ENCODE measurements around the gene CLSTN1. TPM values are rescaled to one million over a fixed set of nuclear protein-coding genes. Genes with fewer than 3 reads are reported as not detected.

The CLSTN1 gene
- total and polyA plus RNA-seq, 4 donors, result 3.1 to 13.4 (median 8.8) TPM

DNA sequence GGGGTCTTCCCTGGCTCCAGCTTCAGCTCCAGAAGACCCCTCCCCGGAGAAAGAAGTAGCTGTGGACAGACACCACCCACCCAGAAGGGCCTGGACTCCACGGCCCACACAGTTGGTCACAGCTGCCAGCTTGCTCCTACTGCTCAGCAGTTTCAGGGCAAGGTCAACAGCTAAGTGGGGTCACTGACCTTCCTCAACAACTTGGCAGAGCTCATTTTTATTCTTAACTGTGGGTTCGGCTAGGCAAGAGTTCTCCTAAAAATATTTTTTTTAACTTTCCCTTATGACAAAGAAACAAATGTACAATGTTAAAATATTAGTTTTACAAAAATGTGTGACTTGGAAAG is 44.5 kb upstream of the CLSTN1 start (continued):
- TF ChIP-seq ZBTB33 (IDR thresholded peaks at IDR 0.05) (no peak), FOXA1 (IDR thresholded peaks at IDR 0.05) (peak; percentile 22), SP1 (IDR thresholded peaks at IDR 0.05) (peak; percentile 55), YY1 (IDR thresholded peaks at IDR 0.05) (no peak), RXRA (IDR thresholded peaks at IDR 0.05) (peak; percentile 87 to 94), NR2F2 (IDR thresholded peaks at IDR 0.05) (peak; percentile 71), HNF4G (IDR thresholded peaks at IDR 0.05) (no peak), JUND (IDR thresholded peaks at IDR 0.05) (no peak), EGR1 (IDR thresholded peaks at IDR 0.05; ENCODE audit: low read depth in 2 of 2) (no peak), ATF3 (IDR thresholded peaks at IDR 0.05) (no peak)

DNA sequence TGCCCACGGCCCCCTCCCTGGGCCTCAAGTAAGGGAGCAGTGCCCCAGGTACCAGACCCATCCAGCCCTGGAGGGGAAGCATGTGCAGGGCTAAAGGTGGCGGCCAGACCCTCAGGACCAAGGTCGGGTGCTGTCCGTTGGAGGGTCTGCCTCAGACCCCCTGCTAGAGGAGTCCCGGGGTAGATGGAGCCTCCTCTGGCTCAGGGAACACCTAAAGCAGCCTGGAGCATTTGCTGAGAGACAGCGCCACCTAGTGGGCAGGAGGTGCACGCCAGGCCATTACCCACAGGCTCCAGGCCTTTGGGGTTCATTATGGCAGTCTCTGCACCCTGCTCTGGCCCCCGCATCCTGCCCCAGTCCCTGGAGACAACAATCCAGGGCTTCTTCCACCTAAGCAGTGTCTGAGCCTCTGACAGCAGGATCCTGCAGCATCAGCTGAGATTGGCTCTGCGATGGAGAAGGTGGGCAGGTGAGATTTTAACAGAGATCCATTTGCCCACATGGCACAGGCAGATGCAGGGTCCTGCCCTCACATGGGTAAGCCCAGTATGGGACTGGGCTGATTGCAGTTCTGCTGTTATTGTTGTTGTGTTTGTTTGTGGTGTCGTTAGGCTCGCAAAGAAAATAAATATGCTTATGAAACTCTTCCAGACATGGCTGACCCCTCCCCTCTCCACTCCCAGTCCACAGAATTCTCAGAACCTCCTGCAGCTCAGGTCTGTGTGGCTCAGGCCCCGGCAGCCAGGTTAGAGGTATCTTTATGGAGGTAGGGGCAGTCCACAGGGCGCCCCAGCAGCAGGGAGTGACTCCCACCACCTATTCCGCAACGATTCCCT is 43.9 kb upstream of the CLSTN1 start:
- H3K27ac ChIP-seq (ENCODE audit: low read depth in 1 of 2, low read length in 2 of 2), result peak overlapping the region in 1 of 2 donors; percentile 27

GRCh38 chr1:9866836-9867235 is 43.1 kb upstream of the CLSTN1 start:
- Histone ChIP-seq H3K27ac (ENCODE audit: low read depth in 1 of 2, low read length in 2 of 2) (no peak overlapping the region), H3K4me3 (ENCODE audit: low read depth in 1 of 3, low read length in 3 of 3) (no peak overlapping the region), H3K27me3 (ENCODE audit: control insufficient read depth in 4 of 4, insufficient read depth in 4 of 4, low read length in 3 of 4) (no peaks in the 10 kb centered on the region), H3K9ac (ENCODE audit: low read depth in 1 of 2, low read length in 2 of 2) (no peak overlapping the region), H3K4me1 (ENCODE audit: control insufficient read depth in 4 of 4, insufficient read depth in 4 of 4, low read length in 3 of 4) (peaks cover 2 to 14% (median 11%) of the 10 kb centered on the region in 4 donors), H3K9me3 (ENCODE audit: control insufficient read depth in 4 of 4, low read length in 3 of 4) (no peaks in the 10 kb centered on the region), H3K36me3 (ENCODE audit: control insufficient read depth in 4 of 4, insufficient read depth in 3 of 4, low read depth in 1 of 4, low read length in 3 of 4) (peaks cover 0 to 3% (median 1%) of the 10 kb centered on the region in 4 donors)
- no peak for TF ChIP-seq JUND (IDR thresholded peaks at IDR 0.05)
- TF ChIP-seq NR2F2 (IDR thresholded peaks at IDR 0.05), result no peak
- TF ChIP-seq, protein P1, sequence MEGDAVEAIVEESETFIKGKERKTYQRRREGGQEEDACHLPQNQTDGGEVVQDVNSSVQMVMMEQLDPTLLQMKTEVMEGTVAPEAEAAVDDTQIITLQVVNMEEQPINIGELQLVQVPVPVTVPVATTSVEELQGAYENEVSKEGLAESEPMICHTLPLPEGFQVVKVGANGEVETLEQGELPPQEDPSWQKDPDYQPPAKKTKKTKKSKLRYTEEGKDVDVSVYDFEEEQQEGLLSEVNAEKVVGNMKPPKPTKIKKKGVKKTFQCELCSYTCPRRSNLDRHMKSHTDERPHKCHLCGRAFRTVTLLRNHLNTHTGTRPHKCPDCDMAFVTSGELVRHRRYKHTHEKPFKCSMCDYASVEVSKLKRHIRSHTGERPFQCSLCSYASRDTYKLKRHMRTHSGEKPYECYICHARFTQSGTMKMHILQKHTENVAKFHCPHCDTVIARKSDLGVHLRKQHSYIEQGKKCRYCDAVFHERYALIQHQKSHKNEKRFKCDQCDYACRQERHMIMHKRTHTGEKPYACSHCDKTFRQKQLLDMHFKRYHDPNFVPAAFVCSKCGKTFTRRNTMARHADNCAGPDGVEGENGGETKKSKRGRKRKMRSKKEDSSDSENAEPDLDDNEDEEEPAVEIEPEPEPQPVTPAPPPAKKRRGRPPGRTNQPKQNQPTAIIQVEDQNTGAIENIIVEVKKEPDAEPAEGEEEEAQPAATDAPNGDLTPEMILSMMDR (IDR thresholded peaks at IDR 0.05; ENCODE audit: low read depth, low read length, missing input control), result no peak
- TF ChIP-seq EGR1 (IDR thresholded peaks at IDR 0.05; ENCODE audit: low read depth in 2 of 2), result no peak
- TF ChIP-seq, protein P2, sequence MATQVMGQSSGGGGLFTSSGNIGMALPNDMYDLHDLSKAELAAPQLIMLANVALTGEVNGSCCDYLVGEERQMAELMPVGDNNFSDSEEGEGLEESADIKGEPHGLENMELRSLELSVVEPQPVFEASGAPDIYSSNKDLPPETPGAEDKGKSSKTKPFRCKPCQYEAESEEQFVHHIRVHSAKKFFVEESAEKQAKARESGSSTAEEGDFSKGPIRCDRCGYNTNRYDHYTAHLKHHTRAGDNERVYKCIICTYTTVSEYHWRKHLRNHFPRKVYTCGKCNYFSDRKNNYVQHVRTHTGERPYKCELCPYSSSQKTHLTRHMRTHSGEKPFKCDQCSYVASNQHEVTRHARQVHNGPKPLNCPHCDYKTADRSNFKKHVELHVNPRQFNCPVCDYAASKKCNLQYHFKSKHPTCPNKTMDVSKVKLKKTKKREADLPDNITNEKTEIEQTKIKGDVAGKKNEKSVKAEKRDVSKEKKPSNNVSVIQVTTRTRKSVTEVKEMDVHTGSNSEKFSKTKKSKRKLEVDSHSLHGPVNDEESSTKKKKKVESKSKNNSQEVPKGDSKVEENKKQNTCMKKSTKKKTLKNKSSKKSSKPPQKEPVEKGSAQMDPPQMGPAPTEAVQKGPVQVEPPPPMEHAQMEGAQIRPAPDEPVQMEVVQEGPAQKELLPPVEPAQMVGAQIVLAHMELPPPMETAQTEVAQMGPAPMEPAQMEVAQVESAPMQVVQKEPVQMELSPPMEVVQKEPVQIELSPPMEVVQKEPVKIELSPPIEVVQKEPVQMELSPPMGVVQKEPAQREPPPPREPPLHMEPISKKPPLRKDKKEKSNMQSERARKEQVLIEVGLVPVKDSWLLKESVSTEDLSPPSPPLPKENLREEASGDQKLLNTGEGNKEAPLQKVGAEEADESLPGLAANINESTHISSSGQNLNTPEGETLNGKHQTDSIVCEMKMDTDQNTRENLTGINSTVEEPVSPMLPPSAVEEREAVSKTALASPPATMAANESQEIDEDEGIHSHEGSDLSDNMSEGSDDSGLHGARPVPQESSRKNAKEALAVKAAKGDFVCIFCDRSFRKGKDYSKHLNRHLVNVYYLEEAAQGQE (IDR thresholded peaks at IDR 0.05), result no peak
- TF ChIP-seq SP1 (IDR thresholded peaks at IDR 0.05), result no peak
- TF ChIP-seq HNF4A (conservative IDR thresholded peaks at IDR 0.05), result no peak
- no peak for TF ChIP-seq HNF4G (IDR thresholded peaks at IDR 0.05)
- no peak for TF ChIP-seq RXRA (IDR thresholded peaks at IDR 0.05)
- no peak for TF ChIP-seq RAD21 (IDR thresholded peaks at IDR 0.05)
- no peak for TF ChIP-seq YY1 (IDR thresholded peaks at IDR 0.05)
- no peak for DNase-seq (ENCODE audit: low spot score)
- WGBS, result 96% methylated on average over 6 of the region's 6 CpGs

More for the DNA sequence above, 43.9 kb upstream of the CLSTN1 start:
- H3K4me1 ChIP-seq (ENCODE audit: control insufficient read depth in 4 of 4, insufficient read depth in 4 of 4, low read length in 3 of 4), result peaks cover 2 to 14% (median 11%) of the 10 kb centered on the region in 4 donors
- no peak overlapping the region for H3K9ac ChIP-seq (ENCODE audit: low read depth in 1 of 2, low read length in 2 of 2)
- H3K9me3 ChIP-seq (ENCODE audit: control insufficient read depth in 4 of 4, low read length in 3 of 4), result no peaks in the 10 kb centered on the region
- WGBS, result 41% methylated on average over 15 of the region's 15 CpGs
- peaks cover 0 to 3% (median 1%) of the 10 kb centered on the region in 4 donors for H3K36me3 ChIP-seq (ENCODE audit: control insufficient read depth in 4 of 4, insufficient read depth in 3 of 4, low read depth in 1 of 4, low read length in 3 of 4)
- H3K4me3 ChIP-seq (ENCODE audit: low read depth in 1 of 3, low read length in 3 of 3), result no peak overlapping the region
- peak; percentile 86 for DNase-seq (ENCODE audit: low spot score)
- TF ChIP-seq, protein P1 (IDR thresholded peaks at IDR 0.05; ENCODE audit: low read depth, low read length, missing input control), result peak; percentile 96
- no peak for TF ChIP-seq ATF3 (IDR thresholded peaks at IDR 0.05)
- TF ChIP-seq RAD21 (IDR thresholded peaks at IDR 0.05), result peak; percentile 96 to 97
- no peak for TF ChIP-seq HNF4A (conservative IDR thresholded peaks at IDR 0.05)
- no peaks in the 10 kb centered on the region for H3K27me3 ChIP-seq (ENCODE audit: control insufficient read depth in 4 of 4, insufficient read depth in 4 of 4, low read length in 3 of 4)

Measured in liver (tissue), 9 donors.